GM12878 (cell line): ENCODE measurements around the gene AOC3.
"Not testable (repeated sequence)": the region's sequence is repeated elsewhere in the genome, so short reads cannot be mapped to it uniquely, and the experiment has no call there.

Source experiments
- GABPA ChIP-seq: IDR thresholded peaks from 2 replicates; pipeline ENCODE4 v1.6.1; 2014; ENCODE audit warnings: antibody characterized with exemption, low read depth, mild to moderate bottlenecking, inconsistent platforms
- MAX ChIP-seq: IDR thresholded peaks from 2 replicates; pipeline ENCODE4 v1.6.1; 2012; ENCODE audit warnings: low read depth, low read length, improper control_type of control experiment
- POLR2AphosphoS5 ChIP-seq: IDR thresholded peaks from 2 replicates; pipeline ENCODE4 v1.6.1; 2011; ENCODE audit warnings: mild to moderate bottlenecking, low read length, inconsistent platforms
- RB1 ChIP-seq: fragments of 450-650 bp; formaldehyde crosslinking; IDR thresholded peaks from 2 replicates; pipeline ENCODE4 v1.6.1; 2017; ENCODE audit warnings: mild to moderate bottlenecking, borderline replicate concordance
- TAF1 ChIP-seq: IDR thresholded peaks from 2 replicates; pipeline ENCODE4 v1.6.1; 2011; ENCODE audit warnings: mild to moderate bottlenecking, low read depth, low read length, borderline replicate concordance
- TF ChIP-seq, protein P1 (sequence below), 3 experiments: IDR thresholded peaks in 2 of 3; conservative IDR thresholded peaks in 1 of 3; 2 replicates each; pipeline ENCODE4 v1.5.1; 2011; ENCODE audit warnings: low read depth in 3 of 3, low read length in 3 of 3, mild to moderate bottlenecking in 3 of 3, control low read depth in 2 of 3, moderate library complexity in 2 of 3, inconsistent platforms in 1 of 3, mixed read lengths in 1 of 3; ENCODE audit not compliant: control insufficient read depth in 2 of 3, insufficient read depth in 1 of 3; ENCODE audit errors: extremely low read depth in 1 of 3
- TF ChIP-seq, protein P2 (sequence below): IDR thresholded peaks from 2 replicates; pipeline ENCODE4 v1.6.1; 2011; ENCODE audit warnings: borderline replicate concordance, low read depth, mild to moderate bottlenecking, moderate library complexity, low read length; ENCODE audit not compliant: insufficient read depth, poor library complexity, severe bottlenecking

DNA sequence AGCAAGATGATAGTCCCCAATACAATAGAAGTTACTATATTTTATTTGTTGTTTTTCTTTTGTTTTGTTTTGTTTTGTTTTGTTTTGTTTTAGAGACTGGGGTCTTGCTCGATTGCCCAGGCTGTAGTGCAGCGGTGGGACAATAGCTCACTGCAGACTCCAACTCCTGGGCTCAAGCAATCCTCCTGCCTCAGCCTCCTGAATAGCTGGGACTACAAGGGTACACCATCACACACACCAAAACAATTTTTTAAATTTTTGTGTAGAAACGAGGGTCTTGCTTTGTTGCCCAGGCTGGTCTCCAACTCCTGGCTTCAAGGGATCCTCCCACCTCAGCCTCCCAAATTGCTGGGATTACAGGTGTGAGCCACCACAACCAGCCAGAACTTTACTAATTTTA lies 49.0 kb downstream of the AOC3 start:
- not testable (repeated sequence) for TF ChIP-seq MAX, GABPA, TAF1, RB1, POLR2AphosphoS5
- TF ChIP-seq, protein P1, sequence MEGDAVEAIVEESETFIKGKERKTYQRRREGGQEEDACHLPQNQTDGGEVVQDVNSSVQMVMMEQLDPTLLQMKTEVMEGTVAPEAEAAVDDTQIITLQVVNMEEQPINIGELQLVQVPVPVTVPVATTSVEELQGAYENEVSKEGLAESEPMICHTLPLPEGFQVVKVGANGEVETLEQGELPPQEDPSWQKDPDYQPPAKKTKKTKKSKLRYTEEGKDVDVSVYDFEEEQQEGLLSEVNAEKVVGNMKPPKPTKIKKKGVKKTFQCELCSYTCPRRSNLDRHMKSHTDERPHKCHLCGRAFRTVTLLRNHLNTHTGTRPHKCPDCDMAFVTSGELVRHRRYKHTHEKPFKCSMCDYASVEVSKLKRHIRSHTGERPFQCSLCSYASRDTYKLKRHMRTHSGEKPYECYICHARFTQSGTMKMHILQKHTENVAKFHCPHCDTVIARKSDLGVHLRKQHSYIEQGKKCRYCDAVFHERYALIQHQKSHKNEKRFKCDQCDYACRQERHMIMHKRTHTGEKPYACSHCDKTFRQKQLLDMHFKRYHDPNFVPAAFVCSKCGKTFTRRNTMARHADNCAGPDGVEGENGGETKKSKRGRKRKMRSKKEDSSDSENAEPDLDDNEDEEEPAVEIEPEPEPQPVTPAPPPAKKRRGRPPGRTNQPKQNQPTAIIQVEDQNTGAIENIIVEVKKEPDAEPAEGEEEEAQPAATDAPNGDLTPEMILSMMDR (IDR thresholded peaks at IDR 0.05 in 2 of 3, conservative IDR thresholded peaks at IDR 0.05 in 1 of 3; ENCODE audit: control insufficient read depth in 2 of 3, extremely low read depth in 1 of 3, insufficient read depth in 1 of 3, low read depth in 3 of 3, low read length in 3 of 3) = not testable (repeated sequence)
- TF ChIP-seq, protein P2, sequence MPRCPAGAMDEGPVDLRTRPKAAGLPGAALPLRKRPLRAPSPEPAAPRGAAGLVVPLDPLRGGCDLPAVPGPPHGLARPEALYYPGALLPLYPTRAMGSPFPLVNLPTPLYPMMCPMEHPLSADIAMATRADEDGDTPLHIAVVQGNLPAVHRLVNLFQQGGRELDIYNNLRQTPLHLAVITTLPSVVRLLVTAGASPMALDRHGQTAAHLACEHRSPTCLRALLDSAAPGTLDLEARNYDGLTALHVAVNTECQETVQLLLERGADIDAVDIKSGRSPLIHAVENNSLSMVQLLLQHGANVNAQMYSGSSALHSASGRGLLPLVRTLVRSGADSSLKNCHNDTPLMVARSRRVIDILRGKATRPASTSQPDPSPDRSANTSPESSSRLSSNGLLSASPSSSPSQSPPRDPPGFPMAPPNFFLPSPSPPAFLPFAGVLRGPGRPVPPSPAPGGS = not testable (repeated sequence)
